ENCODE results near the gene CHN2.

- TF ChIP-seq CTCF (IDR thresholded peaks at IDR 0.05) (no peak), POLR2A (IDR thresholded peaks at IDR 0.05) (no peak), POLR2AphosphoS5 (IDR thresholded peaks at IDR 0.05) (no peak)
These were observed 191.7 kb downstream of the CHN2 start for GRCh38 chr7:29386196-29386765.

All from prostate gland (tissue), 2 donors.